ENCODE measurements around the gene RUFY2. TPM values are rescaled to one million over a fixed set of nuclear protein-coding genes. Genes with fewer than 3 reads are reported as not detected.

The RUFY2 gene
- total RNA-seq, result 178 TPM

GRCh38 chr10:68406815-68407548, at the start of gene RUFY2:
TSS of gene RUFY2 (minus strand) at chr10:68407277. CDS start at chr10:68407189, 88 bp downstream.

GRCh38 chr10:68332259-68333057, 74.6 kb downstream of the RUFY2 start, which contains the start of gene PBLD:
TSS of gene PBLD (minus strand) at chr10:68332928. CDS start at chr10:68306844, 26,084 bp downstream.

GRCh38 chr10:68331455-68332258, 75.4 kb downstream of the RUFY2 start, which contains the start of gene HNRNPH3:
TSS of gene HNRNPH3 (plus strand) at chr10:68332064. CDS start at chr10:68337222, 5,158 bp downstream.

Other genes starting within 250 kb of the RUFY2 start
- 0.94 TPM for gene ATOH7, start 175.2 kb downstream of the RUFY2 start, total RNA-seq
- gene HNRNPH3, start 75.2 kb downstream of the RUFY2 start, total RNA-seq, result 87.3 TPM
- gene PBLD, start 74.3 kb downstream of the RUFY2 start, total RNA-seq, result 13.5 TPM
- gene DNA2, start 64.7 kb upstream of the RUFY2 start, total RNA-seq, result 26.6 TPM
- gene SLC25A16, start 120.2 kb upstream of the RUFY2 start, total RNA-seq, result 50.7 TPM
- 41.3 TPM for gene TET1, start 153.1 kb upstream of the RUFY2 start, total RNA-seq

All from parietal lobe (tissue), 1 donor.